Adrenal gland (tissue), 12 donors: ENCODE results near the gene COL15A1. TPM values are rescaled to one million over a fixed set of nuclear protein-coding genes. Genes with fewer than 3 reads are reported as not detected.
A peak's percentile ranks its signal among the peaks of the same experiment; 100 is the strongest.

ENCODE experiments used
- DNase-seq, 7 donors: peaks; one replicate each; pipeline ENCODE4 v3.0.0-alpha.2; 2019 to 2020
- H3K27ac ChIP-seq, 5 donors: fragments of 200-600 bp; sonication (generic) in 4 of 5; 1 replicate in 3 of 5; 2 replicates in 2 of 5; pipeline versions ENCODE4 v1.5.1 to v1.8.0; 2016 to 2020; ENCODE audit warnings: mild to moderate bottlenecking in 1 of 5
- H3K27me3 ChIP-seq: fragments of 200-600 bp; 2 replicates; pipeline ENCODE4 v1.8.0; 2021
- H3K36me3 ChIP-seq, 2 donors: fragments of 200-600 bp; replicated peaks in 1 of 2; 1 replicate in 1 of 2; 2 replicates in 1 of 2; pipeline versions ENCODE4 v1.5.1 to v1.8.0; 2018 to 2022
- H3K4me1 ChIP-seq, 2 donors: fragments of 200-600 bp; replicated peaks in 1 of 2; 1 replicate in 1 of 2; 2 replicates in 1 of 2; pipeline versions ENCODE4 v1.5.1 to v1.8.0; 2018 to 2021
- H3K4me3 ChIP-seq, 4 donors: fragments of 200-600 bp; sonication (generic) in 3 of 4; one replicate each; pipeline ENCODE4 v1.5.1; 2016 to 2018
- H3K9me3 ChIP-seq, 3 donors: fragments of 200-600 bp; sonication (generic) in 1 of 3; replicated peaks in 1 of 3; 1 replicate in 2 of 3; 2 replicates in 1 of 3; pipeline versions ENCODE4 v1.5.1 to v1.8.0; 2016 to 2021
- CTCF ChIP-seq, 6 experiments: fragments of 450-650 bp in 4 of 6; fragments of 200-600 bp in 2 of 6; sonication (generic) in 1 of 6; IDR thresholded peaks; 1 replicate in 5 of 6; 2 replicates in 1 of 6; pipeline versions ENCODE4 v1.5.1 to v1.8.0; 2016 to 2021; ENCODE audit warnings: antibody characterized with exemption in 6 of 6, mild to moderate bottlenecking in 2 of 6, moderate library complexity in 1 of 6
- POLR2A ChIP-seq, 2 donors: fragments of 450-650 bp; IDR thresholded peaks; one replicate each; pipeline ENCODE4 v1.6.1; 2017; ENCODE audit warnings: antibody characterized with exemption in 2 of 2, mild to moderate bottlenecking in 2 of 2, moderate library complexity in 1 of 2
- WGBS, 4 donors: extraction: QIAGEN DNeasy Blood & Tissue Kit in 2 of 4; methylation state at CpG; one replicate each; pipeline versions ENCODE4 v1.1.5 to v1.1.7; 2013 to 2017; 5-methylcytosine and 5-hydroxymethylcytosine counted together
- intact Hi-C, 2 donors: fragments of 100-400 bp; cut with DNase I; formaldehyde crosslinking; loops; one replicate each; pipeline versions ENCODE4 v1.14.1 to v1.15.0; 2022 to 2023
- polyA plus RNA-seq, 3 donors: library from polyadenylated mRNA; stranded (reverse); fragments of 200-250 nt in 2 of 3; fragments of 350-450 nt in 1 of 3; fragmentation: Illumina TruSeq in 1 of 3; extraction: RNeasy Lipid Tissue Mini Kit (QIAGEN cat#74804) in 1 of 3; gene quantifications; one replicate each; pipeline ENCODE4 v1.2.3, GENCODE V29; 2013 to 2014
- total RNA-seq, 9 donors: library from RNA; depleted of rRNA in 4 of 9; stranded (reverse); fragments of >200 nt in 4 of 9; fragments of 120-200 nt in 1 of 9; fragmentation: NEBNext Ultra II Directional in 1 of 9; extraction: Animal tissue kit (Norgen Biotek cat#: 25700) in 1 of 9; gene quantifications; one replicate each; pipeline versions ENCODE4 v1.1.0 to v1.2.4, GENCODE V29; 2013 to 2023
- donor health status: healthy with polysubstance abuse.
- donor health status: Bipolar disorder and iron deficiency.
- donor health status: DM: yes; HTN: yes; CAD: no.
- donor health status: DM: no; HTN: no; CAD: no.
- donor health status: DM: no; HTN: no; CAD: no.
- donor health status: DM: yes; HTN: yes; CAD: no.

The COL15A1 gene
- total and polyA plus RNA-seq, 12 donors: 34.8 to 320 (median 101) TPM

- no peak for DNase-seq
- Histone ChIP-seq H3K27me3 (no peaks in the 10 kb centered on the region), H3K4me1 (peaks cover 10 to 27% of the 10 kb centered on the region in 2 donors), H3K36me3 (no peaks in the 10 kb centered on the region), H3K4me3 (no peak overlapping the region), H3K27ac (peak overlapping the region in 1 of 5 donors; percentile 13), H3K9me3 (no peaks in the 10 kb centered on the region)
- no peak for TF ChIP-seq CTCF (IDR thresholded peaks at IDR 0.05)
- intact Hi-C loops: loop anchor here in 1 of 2 donors (10.0 kb wide), 1 partner anchor 93 kb away; no protein-coding TSS in a partner anchor
- 89 to 95% (median 91%) methylated on average over 2 of the region's 2 CpGs for WGBS, 4 donors
Measured at GRCh38 chr9:99108131-99108530, 164.4 kb downstream of the COL15A1 start.

GRCh38 chr9:99109522-99109921 lies 165.8 kb downstream of the COL15A1 start:
- Histone ChIP-seq H3K27ac (peak overlapping the region in 1 of 5 donors; percentile 57), H3K36me3 (no peaks in the 10 kb centered on the region), H3K27me3 (no peaks in the 10 kb centered on the region), H3K4me3 (no peak overlapping the region), H3K9me3 (no peaks in the 10 kb centered on the region), H3K4me1 (peaks cover 12 to 31% of the 10 kb centered on the region in 2 donors)
- WGBS, 4 donors: 72 to 83% (median 76%) methylated on average over 3 of the region's 3 CpGs
- TF ChIP-seq POLR2A (IDR thresholded peaks at IDR 0.05) (no peak), CTCF (IDR thresholded peaks at IDR 0.05) (no peak)
- peak in 2 of 7 donors; percentile 26 to 27 for DNase-seq
- intact Hi-C loops: loop anchor here in 1 of 2 donors (10.0 kb wide), 1 partner anchor 95 kb away; no protein-coding TSS in a partner anchor

GRCh38 chr9:99112750-99113413 lies 169.2 kb downstream of the COL15A1 start:
- Histone ChIP-seq H3K4me1 (peaks cover 12 to 18% of the 10 kb centered on the region in 2 donors), H3K27ac (no peak overlapping the region)

More at GRCh38 chr9:99112750-99113413, 169.2 kb downstream of the COL15A1 start:
- intact Hi-C loops: no loop called here
- Histone ChIP-seq H3K4me3 (no peak overlapping the region), H3K9me3 (no peaks in the 10 kb centered on the region), H3K27me3 (no peaks in the 10 kb centered on the region), H3K36me3 (no peaks in the 10 kb centered on the region)
- no peak for DNase-seq
- TF ChIP-seq POLR2A (IDR thresholded peaks at IDR 0.05): no peak
- no peak for TF ChIP-seq CTCF (IDR thresholded peaks at IDR 0.05)
- 66 to 75% (median 73%) methylated on average over 6 of the region's 6 CpGs for WGBS, 4 donors
